AG20443 (cell line): ENCODE data around the gene OR2AJ1.

Experiments
- DNase-seq: peaks from one replicate; pipeline ENCODE4 v3.0.0; 2012; ENCODE audit warnings: low spot score, mixed read lengths

The OR2AJ1 gene

DNA sequence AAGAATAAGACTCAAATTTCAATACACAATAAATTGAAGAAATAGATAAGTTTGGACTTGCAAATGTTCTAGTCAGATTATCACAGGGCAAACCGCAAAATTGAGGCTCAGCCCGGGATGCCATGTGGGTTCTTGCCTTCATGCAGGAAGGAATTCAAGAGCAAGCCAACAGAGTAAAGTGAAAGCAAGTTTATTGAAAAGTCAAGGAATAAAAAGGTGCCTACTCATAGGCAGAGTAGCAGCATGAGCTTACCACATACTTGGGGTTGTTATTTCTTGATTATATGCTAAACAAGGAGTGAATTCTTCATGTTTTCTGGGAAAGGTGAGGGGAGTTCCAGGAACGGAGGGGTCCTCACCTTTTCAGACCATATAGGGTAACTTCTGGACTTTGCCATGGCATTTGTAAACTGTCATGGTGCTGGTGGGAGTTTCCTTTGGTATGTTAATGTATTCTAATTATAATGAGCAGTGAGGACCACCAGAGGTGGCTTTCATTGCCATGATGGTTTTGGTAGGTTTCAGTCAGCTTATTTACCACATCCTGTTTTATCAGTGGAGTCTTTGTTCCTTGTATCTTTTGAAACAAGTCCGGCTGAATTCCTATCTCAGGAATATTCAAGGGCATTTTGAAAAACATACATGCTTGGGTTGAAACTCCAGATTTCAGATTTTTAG is 38.4 kb downstream of the OR2AJ1 start:
- DNase-seq, result no peak

DNA sequence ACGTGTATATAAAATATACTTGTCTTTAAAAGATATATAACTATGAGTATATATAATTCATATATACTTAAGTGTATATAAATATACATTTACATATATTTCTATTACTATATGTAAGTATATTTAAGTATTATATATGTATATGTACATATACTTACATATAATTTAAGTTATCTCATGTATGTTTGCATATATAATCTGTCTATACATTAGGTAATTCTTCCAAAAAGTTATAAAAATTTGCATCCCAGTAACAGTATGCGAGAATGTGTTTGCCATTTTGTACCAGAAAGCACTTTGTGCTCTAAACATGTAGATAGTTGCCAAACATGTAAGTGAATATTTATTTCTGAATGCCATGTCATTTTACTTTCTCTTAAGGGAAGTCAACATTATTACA is 40.2 kb downstream of the OR2AJ1 start, which contains the start of gene OR2AK2:
Gene OR2AK2 (plus strand): TSS at position 301 of the 400 bp plus-strand sequence. CDS start 144 bp downstream, outside the sequence.
- no peak for DNase-seq

DNA sequence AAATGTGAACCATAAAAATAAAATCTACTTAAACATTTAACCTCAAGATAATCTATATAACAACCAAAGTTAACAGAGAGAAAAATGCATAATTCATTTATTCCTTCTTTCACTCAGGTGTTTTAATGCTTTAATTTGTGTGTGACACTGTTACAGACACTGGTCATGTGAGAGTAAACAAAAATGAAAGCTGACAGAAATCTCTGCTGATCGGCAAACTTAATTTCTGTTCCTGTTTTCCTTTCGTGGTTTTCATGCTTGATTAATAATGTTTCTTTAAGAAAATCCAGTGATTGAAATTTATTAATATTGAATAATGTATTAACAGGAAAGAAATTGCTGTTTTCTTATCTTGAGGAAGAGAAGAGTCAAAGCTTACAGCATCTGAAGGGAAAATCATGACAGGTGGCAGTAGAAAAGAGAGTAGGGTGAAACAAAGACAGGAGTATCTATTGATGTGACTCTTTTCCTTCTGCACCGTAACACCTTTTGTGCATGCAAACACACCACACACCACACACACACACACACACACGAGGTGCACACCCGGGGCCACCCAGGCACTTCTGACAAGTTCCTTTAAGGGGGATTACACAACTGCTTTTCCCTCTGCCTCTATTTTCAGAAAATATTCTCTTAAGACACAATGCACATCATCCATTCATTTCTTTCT is 42.0 kb downstream of the OR2AJ1 start:
- no peak for DNase-seq
